DOHH2 (cell line): Measurements from ENCODE around the gene KRT85.

ENCODE experiments used
- H3F3A ChIP-seq: fragments of 200-600 bp; sonication (generic), shearing (Covaris generic); 2 replicates; pipeline ENCODE4 v1.6.0; 2016; ENCODE audit warnings: antibody characterized with exemption, mild to moderate bottlenecking; ENCODE audit not compliant: control insufficient read depth, insufficient read depth
- H3K27ac ChIP-seq: fragments of 200-600 bp; sonication (generic); 2 replicates; pipeline ENCODE4 v1.5.1; 2014; ENCODE audit warnings: low read depth, mild to moderate bottlenecking, low read length, moderate library complexity
- H3K27me3 ChIP-seq: fragments of 200-600 bp; sonication (generic); 2 replicates; pipeline ENCODE4 v1.6.1; 2014; ENCODE audit warnings: mild to moderate bottlenecking, low read length, mixed read lengths; ENCODE audit not compliant: control insufficient read depth
- H3K36me3 ChIP-seq: fragments of 200-600 bp; sonication (generic); 2 replicates; pipeline ENCODE4 v1.6.1; 2014; ENCODE audit warnings: mild to moderate bottlenecking, low read length, moderate library complexity, mixed read lengths; ENCODE audit not compliant: control insufficient read depth
- H3K4me1 ChIP-seq: fragments of 200-600 bp; sonication (generic); 2 replicates; pipeline ENCODE4 v1.6.1; 2014; ENCODE audit warnings: mild to moderate bottlenecking, low read length, mixed read lengths; ENCODE audit not compliant: control insufficient read depth
- H3K4me2 ChIP-seq: fragments of 200-600 bp; sonication (generic); 2 replicates; pipeline ENCODE4 v1.6.0; 2014; ENCODE audit warnings: mild to moderate bottlenecking, low read length, moderate library complexity
- H3K4me3 ChIP-seq: fragments of 200-600 bp; sonication (generic); 2 replicates; pipeline ENCODE4 v1.5.1; 2014; ENCODE audit warnings: mild to moderate bottlenecking, low read length, mixed read lengths
- H3K79me2 ChIP-seq: fragments of 200-600 bp; sonication (generic); 2 replicates; pipeline ENCODE4 v1.6.1; 2014; ENCODE audit warnings: mild to moderate bottlenecking, low read length, mixed read lengths; ENCODE audit not compliant: control insufficient read depth
- H3K9me2 ChIP-seq: fragments of 200-600 bp; sonication (generic); replicated peaks from 2 replicates; pipeline ENCODE4 v1.6.1; 2014; ENCODE audit warnings: mild to moderate bottlenecking, low read length, mixed read lengths; ENCODE audit not compliant: control insufficient read depth
- H3K9me3 ChIP-seq: fragments of 200-600 bp; sonication (generic); 2 replicates; pipeline ENCODE4 v1.6.1; 2014; ENCODE audit warnings: antibody characterized with exemption, low read length, mixed read lengths; ENCODE audit not compliant: control insufficient read depth, insufficient read depth
- H4K20me1 ChIP-seq: fragments of 200-600 bp; sonication (generic); 2 replicates; pipeline ENCODE4 v1.6.0; 2014; ENCODE audit warnings: low read depth, mild to moderate bottlenecking, antibody characterized with exemption, low read length, moderate library complexity; ENCODE audit not compliant: control insufficient read depth, insufficient read depth
- EZH2phosphoT487 ChIP-seq: fragments of 200-600 bp; sonication (generic); IDR thresholded peaks from 2 replicates; pipeline ENCODE4 v1.6.1; 2017; ENCODE audit warnings: borderline replicate concordance, mild to moderate bottlenecking, antibody characterized with exemption, low read length, moderate library complexity, mixed read lengths
- TF ChIP-seq, protein P1 (sequence below): fragments of 200-600 bp; sonication (generic); IDR thresholded peaks from one replicate; pipeline ENCODE4 v1.5.1; 2014; ENCODE audit warnings: antibody characterized with exemption, mild to moderate bottlenecking, low read depth, low read length; ENCODE audit not compliant: poor library complexity, severe bottlenecking

The KRT85 gene

DNA sequence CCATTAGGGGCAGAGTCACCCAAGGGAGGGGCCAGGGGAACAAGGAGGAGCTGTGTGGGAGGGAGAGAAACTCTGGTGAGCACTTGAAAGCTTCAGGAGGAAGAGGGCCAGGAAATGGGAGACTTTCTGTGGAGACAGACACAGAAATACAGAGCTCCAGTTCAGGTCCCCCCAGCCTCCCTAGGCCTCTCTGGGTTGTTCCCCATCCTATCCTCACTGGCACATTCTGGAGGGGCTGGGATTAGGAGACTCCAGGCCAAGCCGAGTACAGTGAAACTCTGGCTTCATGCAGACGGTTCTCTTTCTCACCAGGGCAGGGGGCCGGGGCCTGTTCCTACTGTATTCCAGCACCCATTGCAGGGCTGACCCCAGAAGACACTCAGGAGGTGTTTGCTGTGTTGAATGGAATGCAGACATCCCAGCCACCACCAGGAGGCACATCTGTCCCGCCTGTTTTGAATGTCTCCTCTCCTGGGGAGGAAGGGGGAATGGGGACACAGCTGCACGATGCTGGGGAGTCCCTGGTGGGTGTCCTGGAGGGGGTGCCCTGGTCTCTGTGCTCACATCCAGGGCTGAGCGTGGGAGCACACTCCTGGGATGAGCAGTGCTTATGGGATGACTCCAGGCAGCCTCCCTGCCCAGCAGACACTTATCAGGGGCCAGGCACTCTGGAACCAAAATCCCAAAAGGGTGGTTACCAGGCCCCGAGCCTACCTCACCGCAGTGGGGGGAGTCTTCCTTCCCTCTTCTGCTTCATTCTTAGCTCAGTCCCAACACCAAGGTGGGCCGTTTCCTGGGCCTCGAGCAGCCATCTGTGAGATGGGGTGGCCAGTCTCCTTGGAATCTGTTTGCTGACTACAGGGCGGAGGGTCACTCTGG is 23.7 kb upstream of the KRT85 start:
- Histone ChIP-seq H3F3A (no peaks in the 10 kb centered on the region), H3K4me2 (no peak overlapping the region), H3K4me1 (no peaks in the 10 kb centered on the region), H4K20me1 (no peaks in the 10 kb centered on the region), H3K27me3 (peaks cover 10% of the 10 kb centered on the region; the same call in 1 of the 2 replicates), H3K79me2 (no peaks in the 10 kb centered on the region), H3K27ac (no peak overlapping the region), H3K9me3 (no peaks in the 10 kb centered on the region), H3K36me3 (no peaks in the 10 kb centered on the region), H3K9me2 (no peaks in the 10 kb centered on the region), H3K4me3 (no peak overlapping the region)
- no peak for TF ChIP-seq EZH2phosphoT487
- TF ChIP-seq, protein P1, sequence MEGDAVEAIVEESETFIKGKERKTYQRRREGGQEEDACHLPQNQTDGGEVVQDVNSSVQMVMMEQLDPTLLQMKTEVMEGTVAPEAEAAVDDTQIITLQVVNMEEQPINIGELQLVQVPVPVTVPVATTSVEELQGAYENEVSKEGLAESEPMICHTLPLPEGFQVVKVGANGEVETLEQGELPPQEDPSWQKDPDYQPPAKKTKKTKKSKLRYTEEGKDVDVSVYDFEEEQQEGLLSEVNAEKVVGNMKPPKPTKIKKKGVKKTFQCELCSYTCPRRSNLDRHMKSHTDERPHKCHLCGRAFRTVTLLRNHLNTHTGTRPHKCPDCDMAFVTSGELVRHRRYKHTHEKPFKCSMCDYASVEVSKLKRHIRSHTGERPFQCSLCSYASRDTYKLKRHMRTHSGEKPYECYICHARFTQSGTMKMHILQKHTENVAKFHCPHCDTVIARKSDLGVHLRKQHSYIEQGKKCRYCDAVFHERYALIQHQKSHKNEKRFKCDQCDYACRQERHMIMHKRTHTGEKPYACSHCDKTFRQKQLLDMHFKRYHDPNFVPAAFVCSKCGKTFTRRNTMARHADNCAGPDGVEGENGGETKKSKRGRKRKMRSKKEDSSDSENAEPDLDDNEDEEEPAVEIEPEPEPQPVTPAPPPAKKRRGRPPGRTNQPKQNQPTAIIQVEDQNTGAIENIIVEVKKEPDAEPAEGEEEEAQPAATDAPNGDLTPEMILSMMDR, result peak; percentile 68

DNA sequence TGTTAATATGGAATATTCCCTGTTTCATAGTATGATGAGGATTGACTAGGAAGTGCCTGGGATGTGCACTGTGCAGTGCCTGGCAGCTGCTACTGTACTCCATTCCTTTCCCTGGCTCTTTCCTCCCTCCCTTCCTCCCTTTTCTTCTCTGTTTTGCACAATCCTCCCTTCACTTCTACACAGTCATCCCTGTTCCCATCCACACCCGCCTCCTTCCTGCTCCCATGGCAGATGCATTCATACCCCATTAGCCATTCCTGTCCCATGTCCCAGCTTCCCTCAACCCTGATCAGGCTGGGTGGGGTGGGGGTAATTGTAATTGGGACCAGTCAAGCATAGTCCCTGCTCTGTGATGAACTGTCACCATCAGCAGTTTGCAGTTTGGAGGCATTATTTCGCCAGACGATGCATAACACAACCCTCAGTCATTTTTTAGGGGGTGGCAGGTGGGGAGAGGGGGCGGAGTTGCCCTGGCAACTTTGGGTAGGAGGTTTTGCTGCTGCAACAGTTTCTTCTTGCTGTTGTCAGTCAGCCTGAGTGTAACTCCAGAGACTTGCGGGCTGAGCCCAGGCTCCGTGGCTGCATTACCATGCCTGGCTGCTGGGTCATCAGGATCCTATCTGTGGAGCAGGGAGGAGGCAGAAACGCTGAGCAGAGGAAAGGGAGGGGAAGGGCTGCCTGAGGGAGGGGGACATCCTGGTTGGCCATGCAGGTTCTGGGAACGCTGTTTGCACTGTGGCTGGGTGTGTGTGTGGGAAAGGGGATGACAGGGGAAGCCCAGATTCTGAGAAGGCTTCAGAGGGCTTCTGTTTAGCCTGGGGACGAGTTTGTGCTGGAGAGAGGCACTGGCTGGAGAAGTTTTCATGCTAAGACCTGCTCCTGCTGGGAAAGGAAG is 22.3 kb upstream of the KRT85 start:
- H3K9me3 ChIP-seq, result no peaks in the 10 kb centered on the region
- peaks cover 10% of the 10 kb centered on the region; the same call in 1 of the 2 replicates for H3K27me3 ChIP-seq
- TF ChIP-seq, protein P1, result no peak
- no peak for TF ChIP-seq EZH2phosphoT487
- H3K79me2 ChIP-seq, result no peaks in the 10 kb centered on the region
- no peaks in the 10 kb centered on the region for H3K36me3 ChIP-seq
- H3K4me3 ChIP-seq, result no peak overlapping the region
- no peak overlapping the region for H3K4me2 ChIP-seq
- no peaks in the 10 kb centered on the region for H3F3A ChIP-seq
- no peak overlapping the region for H3K27ac ChIP-seq
- no peaks in the 10 kb centered on the region for H3K9me2 ChIP-seq
- H3K4me1 ChIP-seq, result no peaks in the 10 kb centered on the region
- H4K20me1 ChIP-seq, result no peaks in the 10 kb centered on the region

DNA sequence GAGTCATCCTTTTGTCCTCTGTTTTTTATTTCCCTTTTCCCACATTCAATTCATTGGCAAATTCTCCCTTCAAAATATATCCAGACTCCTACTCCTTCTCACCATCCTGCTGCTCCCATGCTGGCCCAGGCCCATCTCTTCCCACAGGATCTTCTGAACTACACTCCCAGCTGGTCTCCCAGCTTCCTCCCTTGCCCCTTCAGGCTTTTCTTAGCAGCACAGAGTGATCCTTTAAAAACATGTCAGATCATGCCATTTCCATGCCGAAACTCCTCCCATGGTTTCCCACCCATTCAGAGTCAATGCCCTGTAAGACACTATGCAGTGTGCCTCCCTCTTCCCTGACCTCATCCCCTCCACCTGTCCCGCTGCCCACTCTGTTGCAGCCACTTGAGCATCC is 20.6 kb upstream of the KRT85 start:
- no peaks in the 10 kb centered on the region for H3K9me3 ChIP-seq
- no peak overlapping the region for H3K27ac ChIP-seq
- H4K20me1 ChIP-seq, result no peaks in the 10 kb centered on the region
- no peak overlapping the region for H3K4me2 ChIP-seq
- H3K79me2 ChIP-seq, result no peaks in the 10 kb centered on the region
- H3K36me3 ChIP-seq, result no peaks in the 10 kb centered on the region
- TF ChIP-seq, protein P1, result no peak
- TF ChIP-seq EZH2phosphoT487, result no peak
- no peaks in the 10 kb centered on the region for H3F3A ChIP-seq
- no peaks in the 10 kb centered on the region for H3K4me1 ChIP-seq
- peaks cover 19% of the 10 kb centered on the region for H3K27me3 ChIP-seq
- no peak overlapping the region for H3K4me3 ChIP-seq
- no peaks in the 10 kb centered on the region for H3K9me2 ChIP-seq
